ENCODE measurements around the gene CYP4F2.
"Not testable (repeated sequence)": the region's sequence is repeated elsewhere in the genome, so short reads cannot be mapped to it uniquely, and the experiment has no call there.

CYP4F2 gene

GRCh38 chr19:15850385-15850784 lies 47.5 kb downstream of the CYP4F2 start:
- DNase-seq (ENCODE audit: low spot score) = no peak

GRCh38 chr19:15846923-15847322 lies 51.0 kb downstream of the CYP4F2 start:
- DNase-seq (ENCODE audit: low spot score) = no peak

GRCh38 chr19:15843894-15844222 lies 54.0 kb downstream of the CYP4F2 start:
- not testable (repeated sequence) for DNase-seq (ENCODE audit: low spot score)

GRCh38 chr19:15843203-15843893 lies 54.5 kb downstream of the CYP4F2 start:
- no peak for DNase-seq (ENCODE audit: low spot score)

GRCh38 chr19:15841875-15842569 lies 55.9 kb downstream of the CYP4F2 start:
- DNase-seq (ENCODE audit: low spot score) = no peak

GRCh38 chr19:15840833-15841232 lies 57.0 kb downstream of the CYP4F2 start:
- DNase-seq (ENCODE audit: low spot score) = no peak

GRCh38 chr19:15839888-15840287 lies 58.0 kb downstream of the CYP4F2 start:
- DNase-seq (ENCODE audit: low spot score) = not testable (repeated sequence)

- DNase-seq (ENCODE audit: low spot score) = no peak
Measured at GRCh38 chr19:15838351-15838750, 59.5 kb downstream of the CYP4F2 start.

- DNase-seq (ENCODE audit: low spot score) = no peak
Measured at GRCh38 chr19:15837221-15837731, 60.6 kb downstream of the CYP4F2 start.

- DNase-seq (ENCODE audit: low spot score) = peak; percentile 56
Measured at GRCh38 chr19:15836330-15837220, 61.3 kb downstream of the CYP4F2 start.

- not testable (repeated sequence) for DNase-seq (ENCODE audit: low spot score)
Measured at GRCh38 chr19:15835565-15836329, 62.1 kb downstream of the CYP4F2 start.

- DNase-seq (ENCODE audit: low spot score) = not testable (repeated sequence)
Measured at GRCh38 chr19:15834232-15834631, 63.6 kb downstream of the CYP4F2 start.

- DNase-seq (ENCODE audit: low spot score) = no peak
Measured at GRCh38 chr19:15831626-15832025, 66.2 kb downstream of the CYP4F2 start.

- no peak for DNase-seq (ENCODE audit: low spot score)
Measured at GRCh38 chr19:15829786-15830185, 68.1 kb downstream of the CYP4F2 start.

- DNase-seq (ENCODE audit: low spot score) = no peak
Measured at GRCh38 chr19:15829306-15829698, 68.6 kb downstream of the CYP4F2 start.

- DNase-seq (ENCODE audit: low spot score) = not testable (repeated sequence)
Measured at GRCh38 chr19:15828611-15829305, 69.1 kb downstream of the CYP4F2 start.

GRCh38 chr19:15828121-15828610 lies 69.7 kb downstream of the CYP4F2 start:
- DNase-seq (ENCODE audit: low spot score) = no peak
